H1 (cell line): ENCODE measurements around the gene INPP5A. TPM values are rescaled to one million over a fixed set of nuclear protein-coding genes. Genes with fewer than 3 reads are reported as not detected.

ENCODE experiments used
- CTCF ChIA-PET: fragments of 300-600 bp; sonication (Branson Sonifier 250); formaldehyde crosslinking; loops from one replicate; lab custom pipeline; 2021; ENCODE audit not compliant: partially characterized antibody; lab: Charles Lee
- POLR2A ChIA-PET: fragments of 300-600 bp; sonication (Branson Sonifier 250); formaldehyde crosslinking; loops from one replicate; lab custom pipeline; 2021; ENCODE audit warnings: inconsistent platforms; ENCODE audit not compliant: partially characterized antibody; lab: Charles Lee
- DNase-seq, 2 experiments: peaks; one replicate each; pipeline versions ENCODE4 v3.0.0 to v3.0.0-alpha.2; 2010 to 2022; ENCODE audit warnings: low spot score in 2 of 2, low read depth in 1 of 2, mixed read lengths in 1 of 2
- FAIRE-seq: peaks from 2 replicates; lab custom pipeline; 2011; peaks lifted over from hg19 to GRCh38; lab: Jason Lieb, UNC
- H2AFZ ChIP-seq: 2 replicates; pipeline ENCODE4 v1.8.1; 2012; ENCODE audit warnings: low read length, inconsistent platforms
- H2AK5ac ChIP-seq: 2 replicates; pipeline ENCODE4 v1.6.1; 2013; ENCODE audit warnings: low read depth, low read length
- H2BK120ac ChIP-seq: replicated peaks from 2 replicates; pipeline ENCODE3; 2013; ENCODE audit warnings: low read depth, low read length, inconsistent platforms
- H2BK12ac ChIP-seq: 2 replicates; pipeline ENCODE4 v1.6.1; 2013; ENCODE audit warnings: low read depth, low read length
- H2BK15ac ChIP-seq: 2 replicates; pipeline ENCODE4 v1.6.1; 2013; ENCODE audit warnings: low read length
- H2BK20ac ChIP-seq: 2 replicates; pipeline ENCODE4 v1.6.1; 2013; ENCODE audit warnings: low read length
- H2BK5ac ChIP-seq: 2 replicates; pipeline ENCODE4 v1.6.1; 2013; ENCODE audit warnings: low read depth, low read length
- H3K14ac ChIP-seq: 2 replicates; pipeline ENCODE4 v1.6.1; 2013; ENCODE audit warnings: inconsistent platforms; ENCODE audit not compliant: insufficient read length
- H3K18ac ChIP-seq: 2 replicates; pipeline ENCODE4 v1.6.1; 2013; ENCODE audit warnings: low read length; ENCODE audit errors: extremely low read depth
- H3K23ac ChIP-seq: 2 replicates; pipeline ENCODE4 v1.6.1; 2013; ENCODE audit warnings: inconsistent platforms; ENCODE audit not compliant: insufficient read length
- H3K23me2 ChIP-seq: 2 replicates; pipeline ENCODE4 v1.6.1; 2013; ENCODE audit warnings: low read depth, low read length
- H3K27ac ChIP-seq: 2 replicates; pipeline ENCODE4 v1.6.1; 2011; ENCODE audit warnings: low read depth, low read length, inconsistent platforms
- H3K27me3 ChIP-seq, 4 experiments: replicated peaks in 1 of 4; 1 replicate in 1 of 4; 2 replicates in 3 of 4; pipeline versions ENCODE4 v1.6.1 to v1.8.1; 2011 to 2013; ENCODE audit warnings: low read length in 3 of 4, mild to moderate bottlenecking in 3 of 4, inconsistent platforms in 2 of 4, mixed read lengths in 2 of 4, moderate library complexity in 1 of 4; ENCODE audit not compliant: control insufficient read depth in 3 of 4, insufficient read depth in 3 of 4; ENCODE audit errors: extremely low read depth in 1 of 4
- H3K36me3 ChIP-seq, 4 experiments: 2 replicates each; pipeline versions ENCODE4 v1.6.1 to v1.8.1; 2011 to 2013; ENCODE audit warnings: mild to moderate bottlenecking in 4 of 4, low read length in 3 of 4, moderate library complexity in 2 of 4, control low read depth in 1 of 4, inconsistent platforms in 1 of 4; ENCODE audit not compliant: insufficient read depth in 4 of 4, control insufficient read depth in 2 of 4
- H3K4ac ChIP-seq: replicated peaks from 2 replicates; pipeline ENCODE3; 2013; ENCODE audit warnings: low read length, low read depth, mixed read lengths, inconsistent platforms; ENCODE audit not compliant: insufficient read length
- H3K4me1 ChIP-seq, 4 experiments: replicated peaks in 1 of 4; 1 replicate in 1 of 4; 2 replicates in 3 of 4; pipeline versions ENCODE4 v1.6.1 to v1.8.1; 2011 to 2013; ENCODE audit warnings: low read length in 3 of 4, inconsistent platforms in 2 of 4, mixed read lengths in 1 of 4; ENCODE audit not compliant: insufficient read depth in 4 of 4, control insufficient read depth in 3 of 4
- H3K4me2 ChIP-seq, 2 experiments: 2 replicates each; pipeline versions ENCODE4 v1.6.1 to v1.8.1; 2011 to 2013; ENCODE audit warnings: low read depth in 2 of 2, low read length in 2 of 2, control low read depth in 1 of 2, inconsistent platforms in 1 of 2, mild to moderate bottlenecking in 1 of 2; ENCODE audit not compliant: insufficient read depth in 1 of 2
- H3K4me3 ChIP-seq, 4 experiments: fragments of 200-600, 300-600 bp in 1 of 4; sonication (generic), shearing (Covaris generic), sonication (Bioruptor Twin) in 1 of 4; 2 replicates each; pipeline versions ENCODE4 v1.5.1 to v1.8.1; 2011 to 2016; ENCODE audit warnings: low read length in 4 of 4, low read depth in 3 of 4, control low read depth in 2 of 4, inconsistent platforms in 2 of 4, mild to moderate bottlenecking in 2 of 4, mixed read lengths in 1 of 4, moderate library complexity in 1 of 4; ENCODE audit not compliant: insufficient read depth in 2 of 4; ENCODE audit errors: extremely low read depth in 1 of 4
- H3K56ac ChIP-seq: replicated peaks from 2 replicates; pipeline ENCODE3; 2013; ENCODE audit warnings: low read depth, mild to moderate bottlenecking, mixed read lengths, low read length, inconsistent platforms; ENCODE audit not compliant: insufficient read length
- H3K79me1 ChIP-seq: 2 replicates; pipeline ENCODE4 v1.6.1; 2013; ENCODE audit warnings: low read depth, low read length, control low read depth
- H3K79me2 ChIP-seq, 2 experiments: 2 replicates each; pipeline versions ENCODE4 v1.6.1 to v1.8.1; 2012 to 2013; ENCODE audit warnings: low read length in 2 of 2, mild to moderate bottlenecking in 2 of 2, inconsistent platforms in 1 of 2; ENCODE audit not compliant: insufficient read depth in 2 of 2, control insufficient read depth in 1 of 2
- H3K9ac ChIP-seq, 4 experiments: replicated peaks in 1 of 4; 1 replicate in 1 of 4; 2 replicates in 3 of 4; pipeline versions ENCODE4 v1.6.1 to v1.8.1; 2011 to 2013; ENCODE audit warnings: low read depth in 3 of 4, low read length in 3 of 4, control low read depth in 2 of 4, mild to moderate bottlenecking in 2 of 4, moderate library complexity in 2 of 4, inconsistent platforms in 1 of 4; ENCODE audit errors: extremely low read depth in 1 of 4
- H3K9me3 ChIP-seq, 2 experiments: 2 replicates each; pipeline versions ENCODE4 v1.6.1 to v1.8.1; 2012 to 2013; ENCODE audit warnings: mild to moderate bottlenecking in 2 of 2, moderate library complexity in 2 of 2, control low read depth in 1 of 2, inconsistent platforms in 1 of 2, low read depth in 1 of 2, low read length in 1 of 2, mixed read lengths in 1 of 2; ENCODE audit not compliant: insufficient read depth in 2 of 2
- H4K20me1 ChIP-seq, 2 experiments: replicated peaks in 1 of 2; 2 replicates each; pipeline versions ENCODE3 to v1.8.1; 2011 to 2013; ENCODE audit warnings: inconsistent platforms in 2 of 2, low read length in 2 of 2, mild to moderate bottlenecking in 1 of 2; ENCODE audit not compliant: insufficient read depth in 2 of 2, control insufficient read depth in 1 of 2
- H4K5ac ChIP-seq: 2 replicates; pipeline ENCODE4 v1.6.1; 2013; ENCODE audit warnings: low read length, low read depth, mixed read lengths, inconsistent platforms; ENCODE audit not compliant: insufficient read length
- H4K8ac ChIP-seq: 2 replicates; pipeline ENCODE4 v1.8.0; 2013; ENCODE audit warnings: mild to moderate bottlenecking, moderate library complexity, low read length, inconsistent platforms; ENCODE audit not compliant: insufficient read depth; ENCODE audit errors: extremely low read depth
- H4K91ac ChIP-seq: replicated peaks from 2 replicates; pipeline ENCODE3; 2013; ENCODE audit warnings: low read length, mixed read lengths, inconsistent platforms; ENCODE audit not compliant: insufficient read length
- BACH1 ChIP-seq: IDR thresholded peaks from 2 replicates; pipeline ENCODE4 v1.6.1; 2012; ENCODE audit warnings: low read length, improper control_type of control experiment
- EGR1 ChIP-seq: IDR thresholded peaks from 2 replicates; pipeline ENCODE4 v1.6.1; 2011; ENCODE audit warnings: low read depth, low read length, borderline replicate concordance
- GTF2F1 ChIP-seq: IDR thresholded peaks from 2 replicates; pipeline ENCODE4 v1.6.1; 2012; ENCODE audit warnings: low read depth, low read length, improper control_type of control experiment, borderline replicate concordance
- HDAC2 ChIP-seq, 2 experiments: fragments of 300-600 bp in 1 of 2; sonication (generic) in 1 of 2; IDR thresholded peaks; 2 replicates each; pipeline ENCODE4 v1.6.1; 2011 to 2012; ENCODE audit warnings: low read depth in 2 of 2, low read length in 2 of 2, mild to moderate bottlenecking in 2 of 2, moderate library complexity in 2 of 2, borderline replicate concordance in 1 of 2, inconsistent platforms in 1 of 2
- KDM5A ChIP-seq: fragments of 200-600 bp; IDR thresholded peaks from 2 replicates; pipeline ENCODE4 v1.7.1; 2012; ENCODE audit warnings: mild to moderate bottlenecking, low read length, inconsistent platforms, mixed read lengths
- POLR2A ChIP-seq, 2 experiments: IDR thresholded peaks; 1 replicate in 1 of 2; 2 replicates in 1 of 2; pipeline ENCODE4 v1.6.1; 2011; ENCODE audit warnings: low read depth in 2 of 2, low read length in 2 of 2, mild to moderate bottlenecking in 2 of 2; ENCODE audit errors: control extremely low read depth in 1 of 2
- RFX5 ChIP-seq: IDR thresholded peaks from 2 replicates; pipeline ENCODE4 v1.6.1; 2011; ENCODE audit warnings: low read depth, low read length, improper control_type of control experiment, borderline replicate concordance
- SP4 ChIP-seq: IDR thresholded peaks from 2 replicates; pipeline ENCODE4 v1.6.1; 2012; ENCODE audit warnings: low read length, inconsistent platforms
- WGBS, 2 experiments: shearing (Covaris generic) in 1 of 2; methylation state at CpG; one replicate each; pipeline versions ENCODE4 v1.1.6 to v1.1.7; 2013 to 2015; ENCODE audit warnings: low lambda C conversion rate in 2 of 2, mixed read lengths in 2 of 2, inconsistent platforms in 1 of 2, low coverage in 1 of 2, missing lambda C conversion rate in 1 of 2; ENCODE audit not compliant: insufficient replicate concordance in 2 of 2, insufficient coverage in 1 of 2, insufficient read length in 1 of 2; ENCODE audit errors: extremely low coverage in 1 of 2, missing lambda C conversion rate in 1 of 2; 5-methylcytosine and 5-hydroxymethylcytosine counted together
- polyA plus RNA-seq, 7 experiments: library from polyadenylated mRNA; depleted of rRNA in 3 of 7; stranded (reverse) in 5 of 7; unstranded in 2 of 7; fragments of >200 nt in 5 of 7; fragments of 200-250 nt in 2 of 7; gene quantifications; 1 replicate in 5 of 7; 2 replicates in 1 of 7; 4 replicates in 1 of 7; pipeline versions ENCODE4 v1.2.1 to v1.2.3, GENCODE V29; 2011 to 2013; ENCODE audit warnings: missing spikeins in 2 of 7, mixed read lengths in 2 of 7
- total RNA-seq: library from RNA; stranded (reverse); fragmentation: NEBNext Ultra II Directional; extraction: Animal tissue kit (Norgen Biotek cat#: 25700); gene quantifications from 2 replicates; pipeline ENCODE4 v1.2.1, GENCODE V29; 2021

Gene INPP5A
- total and polyA plus RNA-seq, 2 of the 8 experiments (the other 6 are each of a cell fraction or from before 2014, with no cell fraction given) = 19.7 to 27.5 TPM

- peaks cover 0 to 12% of the 10 kb centered on the region in 2 experiments; a peak in 1 of 4 replicates for H3K79me2 ChIP-seq
- no peak overlapping the region for H2BK15ac ChIP-seq
- no peak overlapping the region; the same call in 1 of the 2 replicates for H3K18ac ChIP-seq
- DNase-seq (no peak), FAIRE-seq (no peak)
- H3K4me2 ChIP-seq = no peak overlapping the region; a peak in 1 of 4 replicates
- H4K8ac ChIP-seq = no peak overlapping the region; the same call in 1 of the 2 replicates
- no peak overlapping the region for H2AK5ac ChIP-seq
- 86% methylated on average over 25 of the region's 25 CpGs; no CpG with 5 or more reads in 1 of the 2 experiments for WGBS, 2 experiments
- no peak overlapping the region for H2BK20ac ChIP-seq
- peaks cover 0 to 4% (median under 1%) of the 10 kb centered on the region in 4 experiments; a peak in 2 of 7 replicates for H3K4me1 ChIP-seq
- H2BK120ac ChIP-seq = no peak overlapping the region
- H3K23ac ChIP-seq = no peak overlapping the region
- 0 out of 2 replicates have a peak overlapping the region, but pooled peaks have one; percentile 18 for H2BK12ac ChIP-seq
- no peak overlapping the region for H2AFZ ChIP-seq
- no peak overlapping the region for H2BK5ac ChIP-seq
- CTCF ChIA-PET = interaction anchor here (2.6 kb wide), 1 partner anchor 135 kb away, joined by 12 read pairs; no protein-coding TSS in a partner anchor
- TF ChIP-seq GTF2F1 (no peak), KDM5A (no peak), EGR1 (no peak), HDAC2 (IDR thresholded peaks at IDR 0.05; ENCODE audit: borderline replicate concordance in 1 of 2, low read depth in 2 of 2, low read length in 2 of 2) (no peak), RFX5 (no peak), POLR2A (IDR thresholded peaks at IDR 0.05; ENCODE audit: control extremely low read depth in 1 of 2, low read depth in 2 of 2, low read length in 2 of 2) (no peak), SP4 (no peak), BACH1 (no peak)
- H3K9me3 ChIP-seq = peaks cover 4 to 9% of the 10 kb centered on the region in 2 experiments; a peak in 2 of 4 replicates
- no peak overlapping the region for H3K9ac ChIP-seq
- H3K27me3 ChIP-seq = no peaks in the 10 kb centered on the region; a peak in 2 of 7 replicates
- H3K56ac ChIP-seq = no peak overlapping the region
- H4K91ac ChIP-seq = peak overlapping the region; percentile 69
- POLR2A ChIA-PET = no interaction called here
- peaks cover 17% of the 10 kb centered on the region for H3K79me1 ChIP-seq
- no peaks in the 10 kb centered on the region for H3K36me3 ChIP-seq
- no peaks in the 10 kb centered on the region for H3K23me2 ChIP-seq
- H3K4me3 ChIP-seq = no peak overlapping the region
- H4K5ac ChIP-seq = no peak overlapping the region
- no peak overlapping the region for H3K14ac ChIP-seq
- H3K27ac ChIP-seq = no peak overlapping the region
- peaks cover 0 to 27% of the 10 kb centered on the region in 2 experiments for H4K20me1 ChIP-seq
- H3K4ac ChIP-seq = no peak overlapping the region
Observed at GRCh38 chr10:132593900-132594876, 56.6 kb downstream of the INPP5A start.
